H9 (cell line): Measurements from ENCODE around the gene SF3A1. TPM values are rescaled to one million over a fixed set of nuclear protein-coding genes. Genes with fewer than 3 reads are reported as not detected.

Source experiments
- DNase-seq: peaks from one replicate; pipeline ENCODE4 v3.0.0-alpha.2; 2017
- H2AFZ ChIP-seq: one replicate; pipeline ENCODE4 v1.6.1; 2013; ENCODE audit warnings: mild to moderate bottlenecking, low read length, control low read depth, moderate library complexity
- H2AK5ac ChIP-seq: 2 replicates; pipeline ENCODE4 v1.6.1; 2013; ENCODE audit warnings: low read length, control low read depth, mixed read lengths; ENCODE audit not compliant: insufficient read length
- H2BK120ac ChIP-seq: one replicate; pipeline ENCODE4 v1.6.1; 2013; ENCODE audit warnings: low read depth, mild to moderate bottlenecking, low read length, control low read depth, inconsistent platforms; ENCODE audit not compliant: poor library complexity, severe bottlenecking
- H2BK12ac ChIP-seq: 2 replicates; pipeline ENCODE4 v1.6.1; 2013; ENCODE audit warnings: low read length, control low read depth, mixed read lengths, low read depth; ENCODE audit not compliant: insufficient read length
- H2BK15ac ChIP-seq: 2 replicates; pipeline ENCODE4 v1.6.1; 2013; ENCODE audit warnings: low read depth, low read length, control low read depth
- H2BK20ac ChIP-seq: one replicate; pipeline ENCODE4 v1.6.1; 2013; ENCODE audit warnings: low read depth, mild to moderate bottlenecking, low read length, control low read depth, inconsistent platforms; ENCODE audit not compliant: poor library complexity, severe bottlenecking
- H2BK5ac ChIP-seq: 2 replicates; pipeline ENCODE4 v1.6.1; 2013; ENCODE audit warnings: low read length, control low read depth, mixed read lengths; ENCODE audit not compliant: insufficient read length
- H3K14ac ChIP-seq: 2 replicates; pipeline ENCODE4 v1.6.1; 2013; ENCODE audit warnings: low read length, control low read depth; ENCODE audit not compliant: insufficient read depth
- H3K18ac ChIP-seq: 2 replicates; pipeline ENCODE4 v1.6.1; 2013; ENCODE audit warnings: low read depth, mild to moderate bottlenecking, mixed read lengths, low read length, control low read depth; ENCODE audit not compliant: insufficient read length
- H3K23ac ChIP-seq: 2 replicates; pipeline ENCODE4 v1.6.1; 2013; ENCODE audit warnings: low read length, control low read depth, mixed read lengths, low read depth; ENCODE audit not compliant: insufficient read length
- H3K23me2 ChIP-seq: 2 replicates; pipeline ENCODE4 v1.6.1; 2013; ENCODE audit warnings: low read depth, mild to moderate bottlenecking, mixed read lengths, low read length, control low read depth; ENCODE audit not compliant: insufficient read length, poor library complexity, severe bottlenecking
- H3K27ac ChIP-seq: 2 replicates; pipeline ENCODE4 v1.5.1; 2013; ENCODE audit warnings: low read length, control low read depth, mixed read lengths, low read depth; ENCODE audit not compliant: insufficient read length
- H3K27me3 ChIP-seq: 2 replicates; pipeline ENCODE4 v1.6.1; 2013; ENCODE audit warnings: low read length, control low read depth, inconsistent platforms; ENCODE audit not compliant: insufficient read depth
- H3K4ac ChIP-seq: 2 replicates; pipeline ENCODE4 v1.6.1; 2013; ENCODE audit warnings: low read depth, mild to moderate bottlenecking, control low read depth, inconsistent platforms, low read length, moderate library complexity
- H3K4me1 ChIP-seq: 2 replicates; pipeline ENCODE4 v1.6.1; 2013; ENCODE audit warnings: low read length, control low read depth, inconsistent platforms; ENCODE audit not compliant: insufficient read depth
- H3K4me2 ChIP-seq: 2 replicates; pipeline ENCODE4 v1.6.1; 2013; ENCODE audit warnings: low read length, control low read depth, mixed read lengths; ENCODE audit not compliant: insufficient read length, insufficient read depth
- H3K56ac ChIP-seq: 2 replicates; pipeline ENCODE4 v1.6.1; 2013; ENCODE audit warnings: low read depth, mild to moderate bottlenecking, mixed read lengths, low read length, control low read depth; ENCODE audit not compliant: insufficient read length
- H3K79me1 ChIP-seq: 2 replicates; pipeline ENCODE4 v1.6.1; 2013; ENCODE audit warnings: low read depth, mild to moderate bottlenecking, moderate library complexity, low read length, control low read depth, inconsistent platforms; ENCODE audit not compliant: insufficient read depth, poor library complexity, severe bottlenecking
- H3K79me2 ChIP-seq: 2 replicates; pipeline ENCODE4 v1.6.1; 2013; ENCODE audit warnings: low read length, control low read depth, inconsistent platforms; ENCODE audit not compliant: insufficient read depth
- H3K9ac ChIP-seq: 2 replicates; pipeline ENCODE4 v1.6.1; 2013; ENCODE audit warnings: low read length, control low read depth, mixed read lengths; ENCODE audit not compliant: insufficient read length; ENCODE audit errors: extremely low read depth
- H3K9me3 ChIP-seq: one replicate; pipeline ENCODE4 v1.6.1; 2013; ENCODE audit warnings: low read depth, low read length, inconsistent platforms; ENCODE audit not compliant: control insufficient read depth
- H3T11ph ChIP-seq: one replicate; pipeline ENCODE4 v1.6.1; 2013; ENCODE audit warnings: mild to moderate bottlenecking, low read length, control low read depth, inconsistent platforms
- H4K20me1 ChIP-seq: one replicate; pipeline ENCODE4 v1.6.1; 2013; ENCODE audit not compliant: control insufficient read depth, insufficient read length, insufficient read depth
- H4K5ac ChIP-seq: 2 replicates; pipeline ENCODE4 v1.6.1; 2013; ENCODE audit warnings: low read depth, mild to moderate bottlenecking, mixed read lengths, low read length, control low read depth; ENCODE audit not compliant: insufficient read length
- H4K8ac ChIP-seq: replicated peaks from 2 replicates; pipeline ENCODE4 v1.6.1; 2013; ENCODE audit warnings: low read length, control low read depth, mixed read lengths, low read depth; ENCODE audit not compliant: insufficient read length
- H4K91ac ChIP-seq: 2 replicates; pipeline ENCODE4 v1.6.1; 2013; ENCODE audit warnings: low read depth, mild to moderate bottlenecking, moderate library complexity, mixed read lengths, low read length, control low read depth; ENCODE audit not compliant: insufficient read length
- H3K27ac Mint-ChIP-seq, 3 experiments: 2 replicates in 2 of 3; 3 replicates in 1 of 3; pipeline ENCODE4 v1.8.0; 2020 to 2021; ENCODE audit warnings: mixed read lengths in 3 of 3, mild to moderate bottlenecking in 1 of 3, moderate library complexity in 1 of 3
- H3K27me3 Mint-ChIP-seq: 2 replicates; pipeline ENCODE4 v1.8.0; 2021; ENCODE audit warnings: low read depth, mild to moderate bottlenecking, moderate library complexity, mixed read lengths
- H3K36me3 Mint-ChIP-seq, 3 experiments: 2 replicates in 2 of 3; 3 replicates in 1 of 3; pipeline ENCODE4 v1.8.0; 2020 to 2021; ENCODE audit warnings: low read depth in 3 of 3, mixed read lengths in 3 of 3; ENCODE audit not compliant: insufficient read depth in 1 of 3
- H3K4me1 Mint-ChIP-seq, 2 experiments: 2 replicates each; pipeline ENCODE4 v1.8.0; 2020; ENCODE audit warnings: mixed read lengths in 2 of 2
- H3K4me3 Mint-ChIP-seq, 2 experiments: 2 replicates in 1 of 2; 3 replicates in 1 of 2; pipeline ENCODE4 v1.8.0; 2020 to 2021; ENCODE audit warnings: mild to moderate bottlenecking in 2 of 2, mixed read lengths in 2 of 2, moderate library complexity in 1 of 2
- H3K9me3 Mint-ChIP-seq, 2 experiments: 2 replicates in 1 of 2; 3 replicates in 1 of 2; pipeline ENCODE4 v1.8.0; 2020; ENCODE audit warnings: mild to moderate bottlenecking in 2 of 2, mixed read lengths in 2 of 2, moderate library complexity in 1 of 2
- CTCF ChIP-seq: fragments of 200-600 bp; sonication (generic); conservative IDR thresholded peaks from 3 replicates; pipeline ENCODE4 v1.8.0; 2021; ENCODE audit warnings: antibody characterized with exemption, mild to moderate bottlenecking
- WGBS: extraction: QIAGEN DNeasy Blood & Tissue Kit; methylation state at CpG from one replicate; pipeline ENCODE4 v1.1.7; 2013; ENCODE audit warnings: missing lambda C conversion rate, low lambda C conversion rate, mixed read lengths; ENCODE audit not compliant: insufficient read length; ENCODE audit errors: extremely low coverage; 5-methylcytosine and 5-hydroxymethylcytosine counted together
- total RNA-seq: library from RNA; stranded (reverse); gene quantifications from 2 replicates; pipeline ENCODE4 v1.2.1, GENCODE V29; 2021

Gene SF3A1
- total RNA-seq, 1 experiment from 2014 or later, result 225 TPM

DNA sequence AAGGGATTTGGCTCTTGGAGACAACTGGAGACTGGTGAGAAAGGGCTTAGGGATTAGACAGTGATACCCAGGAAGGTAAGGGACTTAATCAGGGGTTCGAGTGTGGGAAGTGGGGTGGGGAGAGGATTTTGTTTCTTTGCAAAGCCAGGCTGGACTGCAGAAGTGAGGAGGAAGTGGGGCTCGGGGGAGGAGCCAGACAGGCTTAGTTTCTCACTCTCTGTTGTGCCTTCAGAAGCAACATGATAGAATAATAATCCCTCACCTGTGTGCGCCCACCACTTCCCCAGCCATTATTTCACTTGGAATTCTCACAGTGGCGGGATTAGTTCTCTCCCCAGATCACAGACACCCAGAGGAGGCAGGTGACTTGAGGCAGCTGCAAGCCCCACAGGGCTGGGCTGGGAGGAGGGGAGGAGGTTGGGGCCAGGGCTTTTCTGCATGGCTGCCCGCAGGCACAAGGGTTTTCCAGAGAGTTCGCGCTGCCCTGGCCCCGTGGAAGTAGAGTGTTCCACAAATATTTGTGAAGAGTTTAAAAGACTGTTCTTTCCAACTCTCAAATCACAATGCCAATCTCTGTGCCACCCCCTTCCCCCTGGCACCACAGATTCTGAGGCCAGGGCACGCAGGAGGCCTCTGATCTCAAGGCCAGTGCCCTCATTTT lies 36.1 kb upstream of the SF3A1 start:
- no peak overlapping the region for H3K27ac ChIP-seq
- no peak overlapping the region for H2AK5ac ChIP-seq
- H3K9ac ChIP-seq, result no peak overlapping the region
- H2BK12ac ChIP-seq, result no peak overlapping the region
- no peak overlapping the region for H4K91ac ChIP-seq
- H3K4me1 Mint-ChIP-seq, result peaks cover 29 to 38% of the 10 kb centered on the region in 2 experiments
- H2BK5ac ChIP-seq, result no peak overlapping the region
- no peak overlapping the region for H3K23ac ChIP-seq
- H4K8ac ChIP-seq, result no peak overlapping the region
- TF ChIP-seq CTCF, result no peak
- WGBS, result no CpG with 5 or more reads among the region's 9 CpGs
- no peak overlapping the region; a peak in 1 of 5 replicates for H3K4me3 Mint-ChIP-seq
- H3T11ph ChIP-seq, result no peak overlapping the region
- no peak overlapping the region for H3K4me2 ChIP-seq
- H3K23me2 ChIP-seq, result peaks cover 7% of the 10 kb centered on the region
- H3K27me3 ChIP-seq, result peaks cover 4% of the 10 kb centered on the region; the same call in 1 of the 2 replicates
- no peak overlapping the region for H2AFZ ChIP-seq
- H4K5ac ChIP-seq, result no peak overlapping the region
- peak overlapping the region in 2 of 3 experiments; percentile 65 to 72; a peak in 3 of 7 replicates for H3K27ac Mint-ChIP-seq
- H3K36me3 Mint-ChIP-seq, result peaks cover 0 to 8% (median 5%) of the 10 kb centered on the region in 3 experiments; a peak in 3 of 7 replicates
- H3K9me3 Mint-ChIP-seq, result peaks cover 5 to 11% of the 10 kb centered on the region in 2 experiments
- H2BK120ac ChIP-seq, result no peak overlapping the region
- no peaks in the 10 kb centered on the region for H3K9me3 ChIP-seq
- H2BK20ac ChIP-seq, result no peak overlapping the region
- no peak overlapping the region for H3K14ac ChIP-seq
- no peak for DNase-seq
- peaks cover 25% of the 10 kb centered on the region for H3K27me3 Mint-ChIP-seq
- no peaks in the 10 kb centered on the region for H3K79me1 ChIP-seq
- H3K4me1 ChIP-seq, result peaks cover 3% of the 10 kb centered on the region; the same call in 1 of the 2 replicates
- no peak overlapping the region for H3K56ac ChIP-seq
- no peaks in the 10 kb centered on the region for H4K20me1 ChIP-seq
- H2BK15ac ChIP-seq, result no peak overlapping the region
- no peaks in the 10 kb centered on the region for H3K79me2 ChIP-seq
- no peak overlapping the region for H3K18ac ChIP-seq
- H3K4ac ChIP-seq, result no peak overlapping the region
